ENCODE results near the gene CDCA7L. TPM values are rescaled to one million over a fixed set of nuclear protein-coding genes. Genes with fewer than 3 reads are reported as not detected.

CDCA7L gene
- total RNA-seq, 1 experiment from 2014 or later, result 107 TPM

GRCh38 chr7:21927693-21928092 is 18.0 kb downstream of the CDCA7L start:
- CTCF ChIA-PET, result no interaction called here

More at GRCh38 chr7:21927693-21928092, 18.0 kb downstream of the CDCA7L start:
- no peak overlapping the region for H3K4me2 ChIP-seq (ENCODE audit: low read length)
- no peaks in the 10 kb centered on the region for H3K9me2 ChIP-seq (ENCODE audit: insufficient read depth)
- H2AFZ ChIP-seq (ENCODE audit: low read depth, low read length, poor library complexity, severe bottlenecking), result no peak overlapping the region
- no peak overlapping the region for H3K27ac ChIP-seq (ENCODE audit: low read depth, low read length)
- peaks cover 3 to 9% of the 10 kb centered on the region in 2 experiments; a peak in 2 of 4 replicates for H3K4me1 ChIP-seq (ENCODE audit: control insufficient read depth in 1 of 2, insufficient read depth in 2 of 2, low read length in 2 of 2)
- H3K27me3 ChIP-seq (ENCODE audit: insufficient read depth, low read length), result no peaks in the 10 kb centered on the region
- no peak overlapping the region for H3K4me3 ChIP-seq (replicated peaks in 1 of 2; ENCODE audit: low read depth in 1 of 2, low read length in 2 of 2)
- BruUV-seq (replicated peaks), result no TSS peak
- POLR2A ChIA-PET, result no interaction called here
- H3K79me2 ChIP-seq (ENCODE audit: insufficient read depth, low read length), result peaks cover 88% of the 10 kb centered on the region
- ATAC-seq (no peak), DNase-seq (ENCODE audit: low read depth, low spot score) (no peak)
- intact Hi-C loops (cut with micrococcal nuclease), result no loop called here
- RAD21 ChIA-PET (ENCODE audit: low non-redundant PET in 1 of 2, low total read pairs in 2 of 2, uncharacterized antibody in 2 of 2, unreplicated experiment in 2 of 2), result no interaction called here
- H4K20me1 ChIP-seq (ENCODE audit: insufficient read depth), result no peaks in the 10 kb centered on the region; the same call in 1 of the 2 replicates
- no peaks in the 10 kb centered on the region for H3K36me3 ChIP-seq (ENCODE audit: control insufficient read depth in 1 of 2, insufficient read depth in 2 of 2, low read length in 2 of 2)
- H3K9me3 ChIP-seq (ENCODE audit: control insufficient read depth in 1 of 2, insufficient read depth in 1 of 2, low read depth in 1 of 2, low read length in 2 of 2), result no peaks in the 10 kb centered on the region
- H3K9ac ChIP-seq (ENCODE audit: low read length), result no peak overlapping the region
- TF ChIP-seq ELF1 (IDR thresholded peaks at IDR 0.05; ENCODE audit: borderline replicate concordance, low read depth), result no peak
- no peak for TF ChIP-seq POLR2AphosphoS5 (IDR thresholded peaks at IDR 0.05; ENCODE audit: low read depth, low read length)
- TF ChIP-seq FOSL1 (IDR thresholded peaks at IDR 0.05; ENCODE audit: low read depth), result no peak
- no peak for TF ChIP-seq SP1 (IDR thresholded peaks at IDR 0.05; ENCODE audit: low read depth)
- TF ChIP-seq ZBTB33 (IDR thresholded peaks at IDR 0.05; ENCODE audit: extremely low read depth, insufficient replicate concordance, low read length), result no peak
- TF ChIP-seq POLR2A (IDR thresholded peaks at IDR 0.05; ENCODE audit: borderline replicate concordance, extremely low read depth, insufficient read depth, insufficient read length), result no peak
- TF ChIP-seq EZH2phosphoT487 (IDR thresholded peaks at IDR 0.05; ENCODE audit: borderline replicate concordance), result no peak
- TF ChIP-seq EZH2 (IDR thresholded peaks at IDR 0.05), result no peak
- TF ChIP-seq JUND (IDR thresholded peaks at IDR 0.05), result no peak
- no peak for TF ChIP-seq REST (IDR thresholded peaks at IDR 0.05; ENCODE audit: low read depth)
- no peak for TF ChIP-seq YY1 (IDR thresholded peaks at IDR 0.05; ENCODE audit: extremely low read depth, insufficient replicate concordance, low read depth, low read length)
